ENCODE measurements around the gene PIK3R3. TPM values are rescaled to one million over a fixed set of nuclear protein-coding genes. Genes with fewer than 3 reads are reported as not detected.

Gene PIK3R3
- total RNA-seq, 4 donors from 2014 or later = 16.0 to 36.2 (median 20.9) TPM

DNA sequence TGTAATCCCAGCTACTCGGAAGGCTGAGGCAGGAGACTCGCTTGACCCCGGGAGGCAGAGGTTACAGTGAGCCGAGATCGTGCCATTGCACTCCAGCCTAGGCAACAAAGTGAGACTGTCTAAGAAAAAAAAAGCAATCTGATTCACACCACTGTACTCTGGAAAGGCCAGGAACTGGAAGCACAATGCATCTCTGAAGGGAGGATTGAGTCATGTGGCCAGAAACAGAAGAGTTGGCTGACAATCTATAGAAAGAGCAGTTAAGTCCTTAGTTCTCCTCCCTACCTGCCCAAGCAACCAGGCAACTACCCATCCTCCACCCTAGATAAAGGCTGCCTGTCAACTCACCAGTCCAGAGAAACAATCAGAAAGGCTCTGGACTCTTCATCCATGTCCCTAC, 45.9 kb downstream of the PIK3R3 start:
- intact Hi-C loops (cut with DNase I) = no loop called here
- H3K27me3 ChIP-seq = no peaks in the 10 kb centered on the region
- WGBS, 2 donors = 92 to 100% methylated on average over 5 of the region's 5 CpGs

DNA sequence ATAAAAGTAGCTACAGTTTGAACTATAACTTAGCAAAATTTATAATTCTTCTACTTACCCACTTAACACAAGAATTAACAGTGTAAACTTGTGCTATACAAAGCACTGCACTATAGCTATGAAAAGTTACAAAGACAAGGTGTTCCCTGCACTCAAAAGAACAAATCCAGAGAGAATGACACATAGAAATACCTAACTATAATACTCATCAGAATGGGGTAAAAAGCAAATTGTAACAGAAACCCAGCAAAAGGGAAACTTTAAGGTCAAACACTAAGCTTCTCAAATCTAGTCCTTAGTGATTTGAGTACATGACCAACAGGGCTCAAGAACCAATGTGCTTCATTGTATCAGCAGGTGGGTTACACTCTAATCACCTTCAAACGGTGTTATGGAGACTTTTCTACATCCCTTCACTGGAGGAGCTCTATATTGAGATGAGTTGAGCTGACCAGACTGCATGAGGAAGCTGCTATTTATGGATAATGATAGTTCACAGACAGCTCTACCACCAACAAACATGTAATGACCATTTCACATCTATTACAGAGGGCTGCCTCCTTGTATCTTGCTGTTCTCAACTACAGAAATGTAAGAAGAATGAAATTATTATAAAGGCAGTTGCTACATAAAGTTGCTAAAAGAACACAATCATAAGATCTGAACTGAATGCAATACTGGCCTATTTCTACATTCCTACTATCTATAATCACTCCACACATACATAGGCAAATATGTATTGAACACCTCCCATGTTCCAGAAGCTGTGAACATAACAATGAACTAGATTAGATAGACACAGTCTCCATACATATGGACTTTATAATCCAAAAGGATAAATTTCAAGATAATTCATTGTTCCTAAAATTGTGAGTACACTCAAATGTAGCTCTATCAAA, 47.6 kb downstream of the PIK3R3 start:
- H3K4me3 ChIP-seq (replicated peaks in 1 of 3) = no peak overlapping the region
- TF ChIP-seq POLR2A (IDR thresholded peaks at IDR 0.05) = no peak
- TF ChIP-seq, protein P1, sequence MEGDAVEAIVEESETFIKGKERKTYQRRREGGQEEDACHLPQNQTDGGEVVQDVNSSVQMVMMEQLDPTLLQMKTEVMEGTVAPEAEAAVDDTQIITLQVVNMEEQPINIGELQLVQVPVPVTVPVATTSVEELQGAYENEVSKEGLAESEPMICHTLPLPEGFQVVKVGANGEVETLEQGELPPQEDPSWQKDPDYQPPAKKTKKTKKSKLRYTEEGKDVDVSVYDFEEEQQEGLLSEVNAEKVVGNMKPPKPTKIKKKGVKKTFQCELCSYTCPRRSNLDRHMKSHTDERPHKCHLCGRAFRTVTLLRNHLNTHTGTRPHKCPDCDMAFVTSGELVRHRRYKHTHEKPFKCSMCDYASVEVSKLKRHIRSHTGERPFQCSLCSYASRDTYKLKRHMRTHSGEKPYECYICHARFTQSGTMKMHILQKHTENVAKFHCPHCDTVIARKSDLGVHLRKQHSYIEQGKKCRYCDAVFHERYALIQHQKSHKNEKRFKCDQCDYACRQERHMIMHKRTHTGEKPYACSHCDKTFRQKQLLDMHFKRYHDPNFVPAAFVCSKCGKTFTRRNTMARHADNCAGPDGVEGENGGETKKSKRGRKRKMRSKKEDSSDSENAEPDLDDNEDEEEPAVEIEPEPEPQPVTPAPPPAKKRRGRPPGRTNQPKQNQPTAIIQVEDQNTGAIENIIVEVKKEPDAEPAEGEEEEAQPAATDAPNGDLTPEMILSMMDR (IDR thresholded peaks at IDR 0.05) = no peak
- no peaks in the 10 kb centered on the region for H3K9me3 ChIP-seq
- no peaks in the 10 kb centered on the region for H3K4me1 ChIP-seq
- H3K36me3 ChIP-seq = no peaks in the 10 kb centered on the region
- H3K27me3 ChIP-seq = no peaks in the 10 kb centered on the region
- no peak overlapping the region for H3K27ac ChIP-seq
- intact Hi-C loops (cut with DNase I) = no loop called here
- 82 to 89% methylated on average over 1 of the region's 1 CpG for WGBS, 2 donors
- DNase-seq = no peak

More for the DNA sequence above, 45.9 kb downstream of the PIK3R3 start:
- Histone ChIP-seq H3K27ac (no peak overlapping the region), H3K36me3 (no peaks in the 10 kb centered on the region), H3K9me3 (no peaks in the 10 kb centered on the region), H3K4me1 (no peaks in the 10 kb centered on the region), H3K4me3 (replicated peaks in 1 of 3) (no peak overlapping the region)
- TF ChIP-seq, protein P1 (IDR thresholded peaks at IDR 0.05) = no peak
- TF ChIP-seq POLR2A (IDR thresholded peaks at IDR 0.05) = no peak
- no peak for DNase-seq

DNA sequence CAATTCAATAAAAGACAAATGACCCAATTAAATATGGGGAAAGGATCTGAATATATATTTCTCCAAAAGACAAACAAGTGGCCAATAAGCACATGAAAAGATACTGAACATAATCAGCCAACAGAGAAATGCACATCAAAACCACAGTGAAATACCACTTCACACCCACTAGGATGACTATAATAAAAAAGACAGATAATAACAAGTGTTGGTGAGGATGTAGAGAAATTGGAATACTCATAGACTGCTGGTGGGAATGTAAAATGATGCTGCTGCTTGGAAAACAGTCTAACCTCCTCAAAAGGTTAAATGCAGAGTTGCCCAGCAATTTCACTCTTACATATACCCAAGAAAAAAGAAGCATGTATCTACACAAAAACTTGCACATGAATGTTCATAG, 48.9 kb downstream of the PIK3R3 start:
- intact Hi-C loops (cut with DNase I) = no loop called here
- Histone ChIP-seq H3K4me3 (replicated peaks in 1 of 3) (no peak overlapping the region), H3K9me3 (no peaks in the 10 kb centered on the region), H3K4me1 (no peaks in the 10 kb centered on the region), H3K36me3 (no peaks in the 10 kb centered on the region), H3K27ac (no peak overlapping the region), H3K27me3 (no peaks in the 10 kb centered on the region)
- DNase-seq = no peak
- TF ChIP-seq POLR2A (IDR thresholded peaks at IDR 0.05) = no peak
- TF ChIP-seq, protein P1 (IDR thresholded peaks at IDR 0.05) = no peak

DNA sequence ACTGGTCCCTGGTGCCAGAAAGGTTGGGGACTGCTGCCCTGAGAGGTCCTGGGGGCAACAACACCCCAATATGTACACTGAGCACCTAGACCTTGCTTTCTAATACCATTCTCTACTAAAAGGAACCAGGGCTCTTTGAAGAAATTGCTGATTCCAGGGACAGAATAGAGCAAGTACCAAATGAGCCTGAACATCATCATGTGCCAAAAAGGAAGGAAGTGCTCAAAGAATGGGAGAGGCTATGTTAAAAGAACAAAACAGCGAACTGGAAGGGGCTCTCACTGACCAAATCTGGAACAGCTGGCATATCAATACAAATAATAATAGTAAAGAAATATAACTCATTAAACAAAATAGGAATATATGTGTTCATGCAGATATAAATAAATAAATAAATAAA, 50.8 kb downstream of the PIK3R3 start:
- H3K27me3 ChIP-seq = no peaks in the 10 kb centered on the region
- no peaks in the 10 kb centered on the region for H3K36me3 ChIP-seq
- peaks cover 0 to 2% of the 10 kb centered on the region in 2 donors for H3K4me1 ChIP-seq
- no peaks in the 10 kb centered on the region for H3K9me3 ChIP-seq
- WGBS, 2 donors = 73 to 86% methylated on average over 1 of the region's 1 CpG
- no peak overlapping the region for H3K4me3 ChIP-seq (replicated peaks in 1 of 3)
- intact Hi-C loops (cut with DNase I) = no loop called here
- no peak for DNase-seq
- TF ChIP-seq, protein P1 (IDR thresholded peaks at IDR 0.05) = no peak
- TF ChIP-seq POLR2A (IDR thresholded peaks at IDR 0.05) = no peak
- no peak overlapping the region for H3K27ac ChIP-seq

DNA sequence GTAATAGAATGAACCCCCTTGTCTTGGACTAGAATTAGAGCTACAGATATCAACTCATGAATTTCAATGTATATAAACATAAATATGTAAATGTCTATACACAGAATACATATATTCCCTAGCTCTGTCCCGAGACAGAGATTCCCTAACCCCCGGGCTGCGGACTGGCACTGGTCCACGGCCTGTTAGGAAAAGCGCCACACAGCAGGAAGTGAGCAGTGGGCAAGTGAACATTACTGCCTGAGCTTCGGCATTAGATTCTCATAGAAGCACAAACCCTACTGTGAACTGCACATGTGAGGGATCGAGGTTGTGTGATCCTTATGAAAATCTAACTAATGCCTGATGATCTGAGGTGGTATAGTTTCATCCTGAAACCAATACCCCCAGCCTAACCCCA, 51.2 kb downstream of the PIK3R3 start:
- no peak overlapping the region for H3K4me3 ChIP-seq (replicated peaks in 1 of 3)
- intact Hi-C loops (cut with DNase I) = no loop called here
- no peak overlapping the region for H3K27ac ChIP-seq
- 83% methylated on average over 7 of the region's 7 CpGs for WGBS, 2 donors
- TF ChIP-seq POLR2A (IDR thresholded peaks at IDR 0.05) = no peak
- TF ChIP-seq, protein P1 (IDR thresholded peaks at IDR 0.05) = no peak
- no peaks in the 10 kb centered on the region for H3K9me3 ChIP-seq
- H3K36me3 ChIP-seq = no peaks in the 10 kb centered on the region
- H3K4me1 ChIP-seq = peaks cover 0 to 6% of the 10 kb centered on the region in 2 donors
- no peak for DNase-seq
- no peaks in the 10 kb centered on the region for H3K27me3 ChIP-seq

All from thyroid gland (tissue), 4 donors.